Skeletal muscle cell (primary cell): ENCODE data around the gene TRPM2.

ENCODE experiments used
- DNase-seq: peaks from one replicate; pipeline ENCODE4 v3.0.0-alpha.2; 2010; ENCODE audit warnings: low read depth
- H3K4me3 ChIP-seq: 2 replicates; pipeline ENCODE4 v1.5.1; 2011; ENCODE audit warnings: low read depth, mild to moderate bottlenecking, control low read depth, low read length, moderate library complexity

The TRPM2 gene

DNA sequence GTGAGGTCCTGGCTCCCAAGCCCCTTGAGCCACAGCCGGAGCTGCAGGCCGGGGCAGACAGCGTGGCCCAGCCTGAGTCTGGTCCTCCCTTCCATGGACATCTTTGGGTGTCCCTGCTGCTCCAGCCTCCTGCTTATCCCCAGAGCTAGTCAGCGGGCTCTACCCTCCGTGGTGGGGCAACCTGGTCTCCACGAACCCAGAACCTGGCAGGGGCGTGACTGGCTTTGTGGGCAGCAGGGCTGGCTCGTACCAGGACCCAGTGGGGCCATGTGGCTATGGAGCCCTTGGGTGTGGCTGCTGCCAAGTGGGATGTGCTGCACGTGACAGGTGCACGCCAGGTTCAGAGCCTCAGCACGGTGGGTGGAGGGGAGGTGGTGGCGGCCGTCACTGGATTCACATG, 32.6 kb upstream of the TRPM2 start:
- no peak for DNase-seq
- H3K4me3 ChIP-seq, result no peak overlapping the region

- no peak overlapping the region for H3K4me3 ChIP-seq
- no peak for DNase-seq
Measured at GRCh38 chr21:44321846-44322450, 31.5 kb upstream of the TRPM2 start.

DNA sequence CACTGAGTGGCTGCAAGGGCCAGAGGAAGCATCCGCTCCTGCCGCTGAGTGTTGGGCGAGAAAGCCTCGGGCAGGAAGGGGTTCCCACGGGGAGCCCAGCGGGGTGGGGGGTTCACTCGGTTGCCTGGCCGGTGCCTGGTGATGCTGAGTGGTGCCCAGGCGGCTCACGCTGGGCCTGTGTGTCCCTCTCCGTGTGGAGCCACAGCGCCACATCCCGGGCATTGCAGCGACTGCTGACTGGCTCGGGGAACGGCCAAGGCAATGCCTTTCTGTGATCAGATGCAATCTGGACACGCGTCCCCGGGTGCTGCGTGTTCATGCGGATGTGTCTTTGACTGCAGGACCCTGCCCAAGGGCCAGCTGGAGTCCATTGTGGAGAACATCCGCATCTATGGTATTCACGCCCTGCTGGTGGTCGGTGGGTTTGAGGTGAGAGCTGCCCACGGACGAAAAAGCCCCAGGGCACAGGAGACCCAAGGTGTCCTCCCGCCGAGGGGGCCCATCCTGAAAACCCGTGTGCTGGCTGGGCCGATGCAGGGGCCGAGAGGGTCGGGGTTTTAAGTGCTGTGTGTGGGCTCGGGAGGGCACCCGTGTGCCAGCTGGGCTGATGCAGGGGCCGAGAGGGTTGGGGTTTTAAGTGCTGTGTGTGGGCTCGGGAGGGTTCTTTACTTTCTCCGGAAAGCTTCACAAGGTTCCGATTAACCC, 30.6 kb upstream of the TRPM2 start:
- no peak overlapping the region for H3K4me3 ChIP-seq
- no peak for DNase-seq

- no peak for DNase-seq
Measured at GRCh38 chr21:44323591-44323990, 29.8 kb upstream of the TRPM2 start.

GRCh38 chr21:44324106-44324853, 29.1 kb upstream of the TRPM2 start:
- DNase-seq, result no peak
- H3K4me3 ChIP-seq, result no peak overlapping the region

More at GRCh38 chr21:44323591-44323990, 29.8 kb upstream of the TRPM2 start:
- no peak overlapping the region for H3K4me3 ChIP-seq

GRCh38 chr21:44324854-44325107, 28.6 kb upstream of the TRPM2 start:
- no peak overlapping the region for H3K4me3 ChIP-seq
- no peak for DNase-seq

DNA sequence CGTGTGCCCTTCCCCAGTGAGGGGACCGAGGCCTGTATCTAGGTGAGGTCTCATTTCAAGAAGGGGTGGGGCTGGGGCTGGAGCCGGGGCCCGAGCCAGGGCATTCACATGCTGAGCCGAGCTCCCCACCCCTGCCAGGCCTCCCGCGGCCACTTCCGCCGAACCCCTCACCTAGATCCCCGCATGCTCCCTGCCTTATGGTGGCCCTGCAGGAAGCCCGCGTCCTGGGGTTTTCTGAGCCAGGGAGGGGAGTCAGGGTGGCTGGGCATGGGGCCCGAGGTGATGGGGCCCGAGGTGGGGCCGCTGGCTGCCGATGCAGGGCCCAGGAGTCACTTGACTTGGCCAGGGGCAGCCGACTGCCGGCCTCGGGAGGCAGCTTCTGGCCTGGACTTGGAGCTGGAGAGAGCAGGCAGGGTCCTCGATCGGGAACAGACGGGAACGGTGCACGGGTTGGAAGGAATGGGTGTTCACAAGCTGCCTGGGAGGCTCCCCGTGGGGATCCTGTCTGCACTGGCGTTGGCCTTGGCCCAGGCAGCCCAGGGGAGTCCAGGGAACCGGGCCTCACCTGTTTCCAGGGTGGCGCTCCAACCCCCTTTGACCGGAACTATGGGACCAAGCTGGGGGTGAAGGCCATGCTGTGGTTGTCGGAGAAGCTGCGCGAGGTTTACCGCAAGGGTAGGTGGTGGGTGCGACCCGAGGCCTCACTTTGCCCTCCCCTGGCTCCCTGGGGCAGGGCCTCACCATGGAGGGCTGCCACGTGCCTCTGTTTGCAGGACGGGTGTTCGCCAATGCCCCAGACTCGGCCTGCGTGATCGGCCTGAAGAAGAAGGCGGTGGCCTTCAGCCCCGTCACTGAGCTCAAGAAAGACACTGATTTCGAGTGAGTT, 27.8 kb upstream of the TRPM2 start:
- DNase-seq, result no peak
- H3K4me3 ChIP-seq, result no peak overlapping the region

GRCh38 chr21:44326272-44326647, 27.2 kb upstream of the TRPM2 start:
- no peak for DNase-seq

DNA sequence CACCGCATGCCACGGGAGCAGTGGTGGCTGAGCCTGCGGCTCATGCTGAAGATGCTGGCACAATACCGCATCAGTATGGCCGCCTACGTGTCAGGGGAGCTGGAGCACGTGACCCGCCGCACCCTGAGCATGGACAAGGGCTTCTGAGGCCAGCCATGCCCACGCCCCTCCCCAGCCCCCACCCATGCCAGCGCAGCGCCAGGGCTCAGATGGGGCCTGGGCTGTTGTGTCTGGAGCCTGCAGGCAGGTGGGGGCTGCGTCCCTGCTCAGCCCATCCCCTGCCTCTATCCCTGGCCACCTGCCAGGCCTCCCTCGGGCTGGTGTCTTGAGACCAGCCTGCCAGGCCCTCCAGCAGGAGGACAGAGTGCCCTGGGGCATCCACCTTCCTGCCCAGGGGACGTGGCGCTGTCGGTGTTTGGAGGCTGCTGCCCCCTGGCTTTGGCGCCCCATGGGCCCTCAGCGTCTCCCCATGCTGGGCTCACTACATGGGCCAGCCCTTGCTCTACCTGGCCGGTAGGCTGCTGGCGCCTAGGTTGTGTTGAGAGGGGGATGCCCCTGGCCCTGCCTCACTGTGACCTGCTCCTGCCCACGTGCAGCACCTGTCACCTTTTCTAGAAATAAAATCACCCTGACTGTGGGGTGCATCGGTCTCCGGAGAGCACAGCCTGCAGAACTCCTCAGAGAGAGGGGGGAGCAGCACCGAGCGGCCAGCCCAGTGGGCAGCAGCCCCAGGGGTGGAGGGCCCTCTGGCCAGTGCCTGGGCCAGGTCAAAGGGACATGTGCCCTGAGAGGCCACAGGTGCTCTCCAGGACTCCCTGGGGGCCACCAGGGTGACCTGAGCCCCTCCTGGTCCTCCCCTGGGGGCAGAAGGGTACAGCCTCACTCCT, 26.5 kb upstream of the TRPM2 start:
- H3K4me3 ChIP-seq, result no peak overlapping the region
- no peak for DNase-seq

More at GRCh38 chr21:44326272-44326647, 27.2 kb upstream of the TRPM2 start:
- no peak overlapping the region for H3K4me3 ChIP-seq

- DNase-seq, result no peak
- H3K4me3 ChIP-seq, result no peak overlapping the region
Measured at GRCh38 chr21:44327603-44327974, 25.8 kb upstream of the TRPM2 start.

- H3K4me3 ChIP-seq, result no peak overlapping the region
- no peak for DNase-seq
Measured at GRCh38 chr21:44328242-44328895, 25.1 kb upstream of the TRPM2 start.

DNA sequence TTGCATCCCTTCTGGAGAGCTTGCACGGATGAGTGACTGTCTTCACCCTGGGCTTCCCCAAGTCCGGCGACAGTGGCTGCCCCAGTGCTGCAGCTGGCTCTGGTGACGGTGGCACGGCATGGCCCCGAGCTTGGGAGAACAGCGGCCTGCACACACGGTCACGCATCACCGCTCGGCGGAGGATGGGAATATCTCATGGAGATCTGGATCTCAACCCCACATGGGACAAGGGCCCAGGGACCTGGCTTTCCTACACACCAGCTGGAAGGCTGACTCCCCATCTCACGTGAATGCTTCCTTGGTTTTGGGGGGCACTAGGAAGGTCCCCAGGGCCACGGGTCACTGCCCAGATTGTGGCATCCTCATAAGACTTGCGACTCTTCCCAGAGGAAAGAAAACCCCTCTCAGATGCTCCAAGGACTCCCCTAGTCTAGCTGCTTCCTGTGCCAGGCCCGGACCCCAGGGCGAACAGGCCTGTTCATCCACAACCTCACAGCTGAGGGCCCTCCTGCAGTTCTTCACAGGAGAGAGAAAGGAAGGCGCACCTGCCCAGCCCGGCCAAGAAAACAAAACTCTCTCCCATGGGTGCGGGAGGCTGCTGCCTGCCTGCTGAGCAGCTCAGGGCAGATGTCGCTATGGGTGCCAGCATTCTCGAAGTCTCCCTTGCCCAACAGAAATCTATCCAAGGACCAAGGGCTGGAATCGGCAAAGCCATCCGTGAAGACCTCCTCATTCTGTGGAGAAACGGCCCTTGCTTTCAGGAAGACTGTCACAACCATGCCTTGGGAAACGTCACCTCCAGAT, 24.1 kb upstream of the TRPM2 start:
- no peak overlapping the region for H3K4me3 ChIP-seq
- DNase-seq, result no peak

- no peak for DNase-seq
- no peak overlapping the region for H3K4me3 ChIP-seq
Measured at GRCh38 chr21:44329971-44330681, 23.3 kb upstream of the TRPM2 start.

- DNase-seq, result no peak
- no peak overlapping the region for H3K4me3 ChIP-seq
Measured at GRCh38 chr21:44330698-44331097, 22.7 kb upstream of the TRPM2 start.

DNA sequence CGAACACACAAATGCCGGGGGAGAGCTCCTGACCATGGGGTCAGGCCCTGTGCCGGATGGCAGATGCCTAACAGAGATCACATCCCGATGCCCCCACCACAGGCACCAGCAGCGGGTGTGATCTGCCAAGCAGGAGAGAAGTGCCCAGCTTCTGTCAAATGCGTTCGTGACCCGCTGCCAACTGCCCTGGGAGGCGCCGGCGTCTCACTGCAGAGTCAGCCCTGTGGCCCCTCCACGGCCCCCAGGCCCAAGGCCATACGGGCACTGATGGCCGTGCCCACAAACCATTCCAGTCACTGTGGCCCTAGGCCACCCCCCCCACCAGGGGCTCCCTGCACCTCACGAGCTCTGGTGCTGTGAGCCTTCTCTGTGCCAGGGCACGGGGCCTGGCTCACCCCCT, 22.2 kb upstream of the TRPM2 start:
- DNase-seq, result no peak
- H3K4me3 ChIP-seq, result no peak overlapping the region

- DNase-seq, result peak; percentile 4
- no peak overlapping the region for H3K4me3 ChIP-seq
Measured at GRCh38 chr21:44331650-44332307, 21.6 kb upstream of the TRPM2 start.

DNA sequence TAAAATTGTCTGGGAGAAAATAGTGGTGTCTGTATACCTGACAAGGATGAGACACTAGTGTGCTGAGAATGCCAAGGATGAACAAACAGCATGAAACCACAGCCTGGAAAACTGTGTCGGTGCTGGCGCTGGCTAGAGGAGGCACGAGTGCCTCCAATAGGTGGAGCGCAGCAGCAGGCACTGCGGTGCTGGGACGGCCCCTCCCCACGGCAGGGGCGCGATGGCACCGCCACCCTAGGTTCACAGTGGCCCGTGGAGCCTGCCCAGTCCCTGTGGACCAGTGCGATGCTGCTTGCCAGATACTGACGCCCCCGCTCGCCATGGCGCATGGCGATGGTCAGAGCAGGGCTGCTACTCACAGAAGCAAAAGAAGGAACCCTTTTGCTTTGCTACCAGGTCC, 21.0 kb upstream of the TRPM2 start:
- no peak overlapping the region for H3K4me3 ChIP-seq
- DNase-seq, result no peak
